Ovary (tissue), 3 donors: ENCODE results near the gene KRTAP12-1.

ENCODE experiments used
- EP300 ChIP-seq: sonication (generic); formaldehyde crosslinking; IDR thresholded peaks from one replicate; pipeline ENCODE4 v1.6.1; 2017; ENCODE audit warnings: antibody characterized with exemption
- TF ChIP-seq, protein P1 (sequence below), 3 donors: fragments of 450-650 bp in 2 of 3; fragments of 200-600 bp in 1 of 3; IDR thresholded peaks; one replicate each; pipeline versions ENCODE4 v1.5.1 to v1.8.0; 2016 to 2022; ENCODE audit warnings: antibody characterized with exemption in 3 of 3, mild to moderate bottlenecking in 1 of 3
- donor health status: DM: no; HTN: no; CAD: no.

DNA sequence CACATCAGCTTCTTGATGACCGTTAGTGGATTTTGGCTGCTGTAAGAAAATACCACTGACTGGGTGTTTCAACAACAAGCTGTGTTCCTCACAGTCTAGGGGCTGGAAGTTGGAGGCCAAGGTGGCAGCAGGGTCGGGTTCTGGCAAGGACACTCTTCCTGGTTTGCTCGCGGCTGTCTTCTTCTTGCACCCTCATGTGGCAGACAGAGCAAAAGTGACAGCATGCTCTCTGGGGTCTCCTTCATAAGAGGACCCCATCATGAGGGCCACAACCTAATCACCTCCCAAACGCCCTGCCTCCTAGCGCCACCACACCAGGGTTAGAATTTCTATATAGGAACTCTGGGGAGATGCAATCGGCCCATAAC, 48.0 kb upstream of the KRTAP12-1 start:
- TF ChIP-seq, protein P1, sequence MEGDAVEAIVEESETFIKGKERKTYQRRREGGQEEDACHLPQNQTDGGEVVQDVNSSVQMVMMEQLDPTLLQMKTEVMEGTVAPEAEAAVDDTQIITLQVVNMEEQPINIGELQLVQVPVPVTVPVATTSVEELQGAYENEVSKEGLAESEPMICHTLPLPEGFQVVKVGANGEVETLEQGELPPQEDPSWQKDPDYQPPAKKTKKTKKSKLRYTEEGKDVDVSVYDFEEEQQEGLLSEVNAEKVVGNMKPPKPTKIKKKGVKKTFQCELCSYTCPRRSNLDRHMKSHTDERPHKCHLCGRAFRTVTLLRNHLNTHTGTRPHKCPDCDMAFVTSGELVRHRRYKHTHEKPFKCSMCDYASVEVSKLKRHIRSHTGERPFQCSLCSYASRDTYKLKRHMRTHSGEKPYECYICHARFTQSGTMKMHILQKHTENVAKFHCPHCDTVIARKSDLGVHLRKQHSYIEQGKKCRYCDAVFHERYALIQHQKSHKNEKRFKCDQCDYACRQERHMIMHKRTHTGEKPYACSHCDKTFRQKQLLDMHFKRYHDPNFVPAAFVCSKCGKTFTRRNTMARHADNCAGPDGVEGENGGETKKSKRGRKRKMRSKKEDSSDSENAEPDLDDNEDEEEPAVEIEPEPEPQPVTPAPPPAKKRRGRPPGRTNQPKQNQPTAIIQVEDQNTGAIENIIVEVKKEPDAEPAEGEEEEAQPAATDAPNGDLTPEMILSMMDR (IDR thresholded peaks at IDR 0.05), result no peak
- no peak for TF ChIP-seq EP300
